IMR-90 (cell line): Measurements from ENCODE around the gene KLHL7.

Source experiments
- BHLHE40 ChIP-seq: fragments of 150-350 bp; IDR thresholded peaks from 2 replicates; pipeline ENCODE4 v1.6.1; 2016; ENCODE audit warnings: mild to moderate bottlenecking, low read depth, low read length
- CEBPB ChIP-seq: IDR thresholded peaks from 2 replicates; pipeline ENCODE4 v1.6.1; 2012; ENCODE audit warnings: low read depth, low read length, improper control_type of control experiment
- FOS ChIP-seq: fragments of 150-350 bp; IDR thresholded peaks from 2 replicates; pipeline ENCODE4 v1.6.1; 2016; ENCODE audit warnings: low read depth, low read length
- MAZ ChIP-seq: IDR thresholded peaks from 2 replicates; pipeline ENCODE4 v1.6.1; 2012; ENCODE audit warnings: low read depth, mild to moderate bottlenecking, low read length, improper control_type of control experiment, moderate library complexity, borderline replicate concordance
- MXI1 ChIP-seq: IDR thresholded peaks from 2 replicates; pipeline ENCODE4 v1.6.1; 2012; ENCODE audit warnings: low read depth, mild to moderate bottlenecking, low read length, moderate library complexity, borderline replicate concordance
- NFE2L2 ChIP-seq: fragments of 150-350 bp; IDR thresholded peaks from 2 replicates; pipeline ENCODE4 v1.6.1; 2016; ENCODE audit warnings: low read depth, mild to moderate bottlenecking, low read length
- POLR2A ChIP-seq: IDR thresholded peaks from 2 replicates; pipeline ENCODE4 v1.6.1; 2012; ENCODE audit warnings: mild to moderate bottlenecking, low read depth, low read length
- RAD21 ChIP-seq: IDR thresholded peaks from 2 replicates; pipeline ENCODE4 v1.6.1; 2012; ENCODE audit warnings: low read length, improper control_type of control experiment
- SMC3 ChIP-seq: fragments of 150-350 bp; IDR thresholded peaks from 2 replicates; pipeline ENCODE4 v1.6.1; 2016; ENCODE audit warnings: low read depth, mild to moderate bottlenecking, antibody characterized with exemption, low read length, moderate library complexity
- TF ChIP-seq, protein P1 (sequence below): conservative IDR thresholded peaks from 2 replicates; pipeline ENCODE4 v1.5.1; 2012; ENCODE audit warnings: mild to moderate bottlenecking, low read depth, low read length, improper control_type of control experiment
- TF ChIP-seq, protein P2 (sequence below): fragments of 150-350 bp; IDR thresholded peaks from 2 replicates; pipeline ENCODE4 v1.6.1; 2016; ENCODE audit warnings: low read depth, mild to moderate bottlenecking, low read length, moderate library complexity, borderline replicate concordance
- TF ChIP-seq, protein P3 (sequence below): fragments of 150-350 bp; IDR thresholded peaks from 2 replicates; pipeline ENCODE4 v1.6.1; 2017; ENCODE audit warnings: mild to moderate bottlenecking, antibody characterized with exemption, low read length, low read depth

DNA sequence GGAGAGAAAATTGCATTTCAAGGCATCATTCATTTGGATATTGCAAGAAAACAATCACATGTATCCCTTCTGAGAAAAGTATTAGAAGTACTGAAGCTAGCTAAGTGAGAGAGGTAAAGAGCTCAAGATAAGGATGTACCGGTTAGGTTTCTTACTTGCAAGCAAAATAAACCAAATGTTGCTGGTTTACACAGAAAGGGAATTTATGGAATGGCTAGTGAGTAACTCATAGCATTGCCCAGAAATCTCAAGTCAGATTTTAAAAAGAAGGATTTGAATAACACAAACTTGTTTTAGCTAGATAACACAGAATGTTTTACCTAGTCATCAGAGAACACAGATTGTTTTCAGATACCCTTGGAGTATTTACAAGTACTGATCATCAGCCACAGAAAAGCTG, 30.6 kb downstream of the KLHL7 start:
- TF ChIP-seq, protein P1, sequence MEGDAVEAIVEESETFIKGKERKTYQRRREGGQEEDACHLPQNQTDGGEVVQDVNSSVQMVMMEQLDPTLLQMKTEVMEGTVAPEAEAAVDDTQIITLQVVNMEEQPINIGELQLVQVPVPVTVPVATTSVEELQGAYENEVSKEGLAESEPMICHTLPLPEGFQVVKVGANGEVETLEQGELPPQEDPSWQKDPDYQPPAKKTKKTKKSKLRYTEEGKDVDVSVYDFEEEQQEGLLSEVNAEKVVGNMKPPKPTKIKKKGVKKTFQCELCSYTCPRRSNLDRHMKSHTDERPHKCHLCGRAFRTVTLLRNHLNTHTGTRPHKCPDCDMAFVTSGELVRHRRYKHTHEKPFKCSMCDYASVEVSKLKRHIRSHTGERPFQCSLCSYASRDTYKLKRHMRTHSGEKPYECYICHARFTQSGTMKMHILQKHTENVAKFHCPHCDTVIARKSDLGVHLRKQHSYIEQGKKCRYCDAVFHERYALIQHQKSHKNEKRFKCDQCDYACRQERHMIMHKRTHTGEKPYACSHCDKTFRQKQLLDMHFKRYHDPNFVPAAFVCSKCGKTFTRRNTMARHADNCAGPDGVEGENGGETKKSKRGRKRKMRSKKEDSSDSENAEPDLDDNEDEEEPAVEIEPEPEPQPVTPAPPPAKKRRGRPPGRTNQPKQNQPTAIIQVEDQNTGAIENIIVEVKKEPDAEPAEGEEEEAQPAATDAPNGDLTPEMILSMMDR, result no peak
- TF ChIP-seq POLR2A (no peak), MXI1 (no peak), BHLHE40 (no peak), CEBPB (no peak), SMC3 (no peak), FOS (no peak), NFE2L2 (no peak), MAZ (no peak), RAD21 (no peak)
- TF ChIP-seq, protein P2, sequence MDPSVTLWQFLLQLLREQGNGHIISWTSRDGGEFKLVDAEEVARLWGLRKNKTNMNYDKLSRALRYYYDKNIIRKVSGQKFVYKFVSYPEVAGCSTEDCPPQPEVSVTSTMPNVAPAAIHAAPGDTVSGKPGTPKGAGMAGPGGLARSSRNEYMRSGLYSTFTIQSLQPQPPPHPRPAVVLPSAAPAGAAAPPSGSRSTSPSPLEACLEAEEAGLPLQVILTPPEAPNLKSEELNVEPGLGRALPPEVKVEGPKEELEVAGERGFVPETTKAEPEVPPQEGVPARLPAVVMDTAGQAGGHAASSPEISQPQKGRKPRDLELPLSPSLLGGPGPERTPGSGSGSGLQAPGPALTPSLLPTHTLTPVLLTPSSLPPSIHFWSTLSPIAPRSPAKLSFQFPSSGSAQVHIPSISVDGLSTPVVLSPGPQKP, result no peak
- TF ChIP-seq, protein P3, sequence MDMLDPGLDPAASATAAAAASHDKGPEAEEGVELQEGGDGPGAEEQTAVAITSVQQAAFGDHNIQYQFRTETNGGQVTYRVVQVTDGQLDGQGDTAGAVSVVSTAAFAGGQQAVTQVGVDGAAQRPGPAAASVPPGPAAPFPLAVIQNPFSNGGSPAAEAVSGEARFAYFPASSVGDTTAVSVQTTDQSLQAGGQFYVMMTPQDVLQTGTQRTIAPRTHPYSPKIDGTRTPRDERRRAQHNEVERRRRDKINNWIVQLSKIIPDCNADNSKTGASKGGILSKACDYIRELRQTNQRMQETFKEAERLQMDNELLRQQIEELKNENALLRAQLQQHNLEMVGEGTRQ, result no peak
